Measurements from ENCODE around the gene GPC5. TPM values are rescaled to one million over a fixed set of nuclear protein-coding genes. Genes with fewer than 3 reads are reported as not detected.

GPC5 gene
- total and polyA plus RNA-seq, 2 donors (not counting 3 experiments of a cell fraction or from before 2014, with no cell fraction given) = 0.59 to 0.97 TPM

- dilution Hi-C loops (cut with MboI; ENCODE audit: extremely low pct_ligation_motif_present, low sequenced_read_pairs) = no loop called here
- POLR2A ChIA-PET = no interaction called here
- no peak overlapping the region for H3K4me2 ChIP-seq (ENCODE audit: insufficient read depth, low read length)
- no peaks in the 10 kb centered on the region for H3K36me3 ChIP-seq (ENCODE audit: control insufficient read depth in 2 of 2, extremely low read depth in 1 of 2, insufficient read depth in 2 of 2, low read length in 2 of 2)
- no TSS peak for BruUV-seq (replicated peaks)
- no peaks in the 10 kb centered on the region for H3K9me1 ChIP-seq (replicated peaks; ENCODE audit: control insufficient read depth, extremely low read depth, insufficient read depth, low read length)
- H3K4me1 ChIP-seq (ENCODE audit: control insufficient read depth, extremely low read depth, insufficient read depth, low read length) = no peaks in the 10 kb centered on the region
- CTCF ChIA-PET = no interaction called here
- no peak overlapping the region for H3K4me3 ChIP-seq (replicated peaks in 1 of 3; ENCODE audit: insufficient read depth in 1 of 3, low read depth in 1 of 3, low read length in 3 of 3)
- no peak overlapping the region for H2AFZ ChIP-seq (ENCODE audit: low read depth, low read length)
- FAIRE-seq = no peak
- H4K20me1 ChIP-seq (replicated peaks; ENCODE audit: control insufficient read depth, extremely low read depth, insufficient read depth, low read length) = no peaks in the 10 kb centered on the region
- no peaks in the 10 kb centered on the region for H3K79me2 ChIP-seq (ENCODE audit: control insufficient read depth, insufficient read depth, low read length)
- no peak overlapping the region for H3K9ac ChIP-seq (replicated peaks; ENCODE audit: extremely low read depth, insufficient read depth, low read length)
- peaks cover 3% of the 10 kb centered on the region for H3K9me3 ChIP-seq (replicated peaks; ENCODE audit: control insufficient read depth, insufficient read depth, low read length)
- DNase-seq (ENCODE audit: low read depth, low spot score) = no peak
- no peak for TF ChIP-seq CTCF (IDR thresholded peaks at IDR 0.05; ENCODE audit: extremely low read depth in 1 of 2, insufficient read depth in 1 of 2, low read depth in 1 of 2, low read length in 2 of 2)
- TF ChIP-seq POLR2AphosphoS5 (IDR thresholded peaks at IDR 0.05; ENCODE audit: insufficient read depth, low read depth, low read length) = no peak
- TF ChIP-seq EZH2 (IDR thresholded peaks at IDR 0.05; ENCODE audit: borderline replicate concordance, low read depth, low read length, severe bottlenecking) = no peak
- TF ChIP-seq MYC (IDR thresholded peaks at IDR 0.05; ENCODE audit: low read depth, low read length) = no peak
- TF ChIP-seq FOS (IDR thresholded peaks at IDR 0.05; ENCODE audit: borderline replicate concordance, insufficient read depth, low read length) = no peak
- TF ChIP-seq JUN (IDR thresholded peaks at IDR 0.05; ENCODE audit: borderline replicate concordance, insufficient read depth, insufficient read length, low read depth) = no peak
- TF ChIP-seq MAX (IDR thresholded peaks at IDR 0.05; ENCODE audit: insufficient read depth, insufficient read length) = no peak
- TF ChIP-seq GATA2 (IDR thresholded peaks at IDR 0.05; ENCODE audit: insufficient read depth, insufficient read length, low read depth, low read length) = no peak
- TF ChIP-seq POLR2A (IDR thresholded peaks at IDR 0.05; ENCODE audit: low read depth, low read length) = no peak
- no peak overlapping the region for H3K27ac ChIP-seq (ENCODE audit: insufficient read depth, low read depth, low read length)
- intact Hi-C loops (cut with micrococcal nuclease) = no loop called here
- H3K27me3 ChIP-seq (ENCODE audit: control insufficient read depth in 2 of 2, insufficient read depth in 2 of 2, low read length in 2 of 2) = no peaks in the 10 kb centered on the region
Observed at GRCh38 chr13:91792054-91792453, 393.6 kb downstream of the GPC5 start.

Measured in endothelial cell of umbilical vein (primary cell).